K562 (cell line): ENCODE results near the gene LYZL6. TPM values are rescaled to one million over a fixed set of nuclear protein-coding genes. Genes with fewer than 3 reads are reported as not detected.

Experiments used
- ATAC-seq: fragments of 200-7000 bp; cut with Tn5 transposase; 3 replicates; pipeline ENCODE4 v1.9.1; 2020; ENCODE audit warnings: moderate library complexity
- BruUV-seq: library from RNA; stranded (reverse); fragments of 400-500 nt; replicated peaks from 2 replicates; lab custom pipeline; 2021; lab: Mats Ljungman, UMichigan
- CTCF ChIA-PET: fragments of 300-600 bp; formaldehyde crosslinking; extraction: SDS; loops from one replicate; lab custom pipeline; 2021; ENCODE audit warnings: low intra/inter-chr PET ratio; lab: Yijun Ruan, JAX
- POLR2A ChIA-PET: fragments of 300-600, 350-650 bp; sonication (Branson Sonifier 250); formaldehyde crosslinking; extraction: SDS; loops from one replicate; lab custom pipeline; 2021; ENCODE audit warnings: antibody characterized with exemption, inconsistent platforms; lab: Yijun Ruan, JAX
- DNase-seq, 4 experiments: peaks; one replicate each; pipeline versions ENCODE4 v3.0.0 to v3.0.0-alpha.2; 2011 to 2018; ENCODE audit warnings: low spot score in 3 of 4, mixed read lengths in 3 of 4; ENCODE audit errors: extremely low read depth in 1 of 4
- FAIRE-seq: peaks from 2 replicates; lab custom pipeline; 2011; peaks lifted over from hg19 to GRCh38; lab: Jason Lieb, UNC
- H2AFZ ChIP-seq: 2 replicates; pipeline ENCODE4 v1.6.0; 2011; ENCODE audit warnings: low read depth, low read length, control low read depth, inconsistent platforms
- H3K27ac ChIP-seq: fragments of 200-600 bp; 3 replicates; pipeline ENCODE4 v1.8.0; 2011; ENCODE audit warnings: low read depth, mild to moderate bottlenecking, control low read depth, inconsistent platforms, low read length, moderate library complexity, mixed read lengths; ENCODE audit errors: extremely low read depth
- H3K27me3 ChIP-seq, 2 experiments: fragments of 300-600 bp in 1 of 2; 2 replicates in 1 of 2; 3 replicates in 1 of 2; pipeline versions ENCODE4 v1.6.0 to v1.8.0; 2011; ENCODE audit warnings: inconsistent platforms in 2 of 2, low read length in 2 of 2, mild to moderate bottlenecking in 1 of 2, mixed read lengths in 1 of 2, moderate library complexity in 1 of 2; ENCODE audit not compliant: control insufficient read depth in 2 of 2, insufficient read depth in 2 of 2
- H3K36me3 ChIP-seq: fragments of 300-600 bp; 3 replicates; pipeline ENCODE4 v1.8.0; 2011; ENCODE audit warnings: mild to moderate bottlenecking, low read length, inconsistent platforms; ENCODE audit not compliant: control insufficient read depth, insufficient read depth
- H3K4me1 ChIP-seq, 2 experiments: fragments of 200-600 bp in 1 of 2; replicated peaks in 1 of 2; 2 replicates in 1 of 2; 3 replicates in 1 of 2; pipeline versions ENCODE4 v1.5.1 to v1.8.0; 2011; ENCODE audit warnings: inconsistent platforms in 2 of 2, low read length in 2 of 2, mild to moderate bottlenecking in 1 of 2, mixed read lengths in 1 of 2, moderate library complexity in 1 of 2; ENCODE audit not compliant: control insufficient read depth in 2 of 2, insufficient read depth in 2 of 2
- H3K4me2 ChIP-seq: 2 replicates; pipeline ENCODE4 v1.6.1; 2011; ENCODE audit warnings: low read length, control low read depth, inconsistent platforms, mixed read lengths; ENCODE audit not compliant: insufficient read depth
- H3K4me3 ChIP-seq: fragments of 200-600 bp; sonication (generic), shearing (Covaris generic); 2 replicates; pipeline ENCODE4 v1.5.1; 2016; ENCODE audit warnings: control low read depth, inconsistent platforms
- H3K79me2 ChIP-seq: fragments of 200-600 bp; 3 replicates; pipeline ENCODE4 v1.8.0; 2011; ENCODE audit warnings: low read length, inconsistent platforms; ENCODE audit not compliant: control insufficient read depth, insufficient read depth
- H3K9ac ChIP-seq, 2 experiments: 2 replicates each; pipeline versions ENCODE4 v1.6.0 to v1.6.1; 2011; ENCODE audit warnings: low read depth in 2 of 2, low read length in 2 of 2, control low read depth in 1 of 2, inconsistent platforms in 1 of 2, mild to moderate bottlenecking in 1 of 2, mixed read lengths in 1 of 2; ENCODE audit not compliant: insufficient read depth in 1 of 2
- H3K9me1 ChIP-seq: one replicate; pipeline ENCODE4 v1.6.0; 2011; ENCODE audit warnings: inconsistent platforms, mild to moderate bottlenecking, low read length, moderate library complexity; ENCODE audit not compliant: control insufficient read depth, insufficient read depth
- H3K9me3 ChIP-seq: replicated peaks from 2 replicates; pipeline ENCODE4 v1.5.1; 2011; ENCODE audit warnings: low read depth, low read length, inconsistent platforms; ENCODE audit not compliant: control insufficient read depth, insufficient read depth
- H4K20me1 ChIP-seq: replicated peaks from 2 replicates; pipeline ENCODE4 v1.6.1; 2011; ENCODE audit warnings: low read length, inconsistent platforms, mixed read lengths; ENCODE audit not compliant: control insufficient read depth, insufficient read depth
- CEBPB ChIP-seq: fragments of 450-650 bp; IDR thresholded peaks from 2 replicates; pipeline ENCODE4 v1.6.1; 2016; ENCODE audit warnings: missing genetic modification characterization, missing compliant biosample characterization
- PCBP1 ChIP-seq: fragments of 200-400 bp; formaldehyde crosslinking; IDR thresholded peaks from 2 replicates; pipeline ENCODE4 v1.6.1; 2018; ENCODE audit warnings: mild to moderate bottlenecking, low read depth, low read length; ENCODE audit not compliant: poor library complexity, severe bottlenecking
- PRPF4 ChIP-seq: fragments of 200-400 bp; formaldehyde crosslinking; IDR thresholded peaks from one replicate; pipeline ENCODE4 v1.6.1; 2017; ENCODE audit warnings: low read length, low read depth, mild to moderate bottlenecking; ENCODE audit not compliant: insufficient read depth, poor library complexity, severe bottlenecking
- ZBTB26 ChIP-seq: fragments of 450-650 bp; formaldehyde crosslinking; IDR thresholded peaks from 2 replicates; pipeline ENCODE4 v1.4.0; 2022; ENCODE audit warnings: missing genetic modification characterization
- ZFX ChIP-seq: sonication (generic); formaldehyde crosslinking; IDR thresholded peaks from 2 replicates; pipeline ENCODE4 v1.8.0; 2022; ENCODE audit warnings: mild to moderate bottlenecking, missing genetic modification reagents, moderate library complexity
- ZKSCAN3 ChIP-seq: fragments of 250-450 bp; sonication (Bioruptor Pico); IDR thresholded peaks from 2 replicates; pipeline ENCODE4 v1.4.0; 2020
- ZNF311 ChIP-seq: fragments of 250-450 bp; sonication (Bioruptor Pico); IDR thresholded peaks from 2 replicates; pipeline ENCODE4 v1.4.0; 2020; ENCODE audit warnings: mild to moderate bottlenecking, moderate library complexity
- WGBS: fragments of 100-300 bp; shearing (Covaris generic); methylation state at CpG from one replicate; pipeline ENCODE4 v1.1.6; 2016; ENCODE audit warnings: low coverage, mixed read lengths; ENCODE audit not compliant: insufficient coverage; ENCODE audit errors: missing lambda C conversion rate; 5-methylcytosine and 5-hydroxymethylcytosine counted together
- in situ Hi-C: fragments of 300-500 bp; cut with MboI; formaldehyde crosslinking; loops from 4 replicates; pipeline ENCODE4 v1.15.0; 2018; ENCODE audit warnings: inconsistent platforms, mixed read lengths
- intact Hi-C: fragments of 100-400 bp; cut with micrococcal nuclease; formaldehyde crosslinking; loops from 2 replicates; pipeline ENCODE4 v1.14.2; 2022
- polyA plus RNA-seq, 8 experiments: library from polyadenylated mRNA; depleted of rRNA in 4 of 8; stranded (reverse) in 5 of 8; unstranded in 3 of 8; fragments of >200 nt; fragmentation: Nextera tagmentation in 2 of 8; fragmentation: Illumina TruSeq in 1 of 8; extraction: Ambion mirVana in 2 of 8; extraction: Trizol in 1 of 8; gene quantifications; 2 replicates each; pipeline versions ENCODE4 v1.2.1 to v1.2.3, GENCODE V29; 2011 to 2014; ENCODE audit warnings: inconsistent platforms in 1 of 8, missing spikeins in 1 of 8
- total RNA-seq, 7 experiments: library from RNA; depleted of rRNA in 6 of 7; stranded (reverse); fragments of >200 nt in 6 of 7; fragmentation: Illumina TruSeq in 2 of 7; extraction: Trizol in 2 of 7; gene quantifications; 2 replicates each; pipeline versions ENCODE4 v1.2.1 to v1.2.3, GENCODE V29; 2011 to 2021; ENCODE audit warnings: low replicate concordance in 1 of 7

LYZL6 gene
- total and polyA plus RNA-seq, 9 of the 15 experiments (the other 6 are each of a cell fraction or from before 2014, with no cell fraction given), result not detected

GRCh38 chr17:35953720-35954119 is 10.2 kb upstream of the LYZL6 start:
- WGBS, result 0% methylated on average over 7 of the region's 7 CpGs
- no peaks in the 10 kb centered on the region for H3K9me1 ChIP-seq
- no peak overlapping the region; a peak in 1 of 4 replicates for H3K9ac ChIP-seq
- no peaks in the 10 kb centered on the region for H3K79me2 ChIP-seq
- no peak overlapping the region for H3K27ac ChIP-seq
- no TSS peak for BruUV-seq
- ChIA-PET POLR2A (no interaction called here), CTCF (no interaction called here)
- H3K36me3 ChIP-seq, result no peaks in the 10 kb centered on the region
- no peak overlapping the region for H2AFZ ChIP-seq
- no peak for DNase-seq
- no peak for ATAC-seq
- peaks cover 14% of the 10 kb centered on the region in 2 experiments; a peak in 4 of 5 replicates for H3K27me3 ChIP-seq
- no peaks in the 10 kb centered on the region for H3K9me3 ChIP-seq
- no peak overlapping the region for H3K4me3 ChIP-seq
- H3K4me1 ChIP-seq, result no peaks in the 10 kb centered on the region
- in situ Hi-C loops (loop anchor here (25.0 kb wide), 1 partner anchor 534 kb away; the partner anchor contains the start of gene ZNHIT3), intact Hi-C loops (no loop called here)
- FAIRE-seq, result no peak
- TF ChIP-seq PRPF4, result no peak
- TF ChIP-seq ZFX, result no peak
- TF ChIP-seq CEBPB (tag), result no peak
- no peak for TF ChIP-seq PCBP1
- TF ChIP-seq ZBTB26, result no peak
- no peak for TF ChIP-seq ZNF311 (CRISPR knock-in tag)
- no peak for TF ChIP-seq ZKSCAN3 (CRISPR knock-in tag)
- H4K20me1 ChIP-seq, result 0 out of 2 replicates have a peak, but pooled peaks cover 3% of the 10 kb centered on the region
- H3K4me2 ChIP-seq, result no peak overlapping the region
